HS-27A (cell line): ENCODE data around the gene AADACL2.
A peak's percentile ranks its signal among the peaks of the same experiment; 100 is the strongest.
"Not testable (repeated sequence)": the region's sequence is repeated elsewhere in the genome, so short reads cannot be mapped to it uniquely, and the experiment has no call there.

Experiments used
- DNase-seq: peaks from one replicate; pipeline ENCODE4 v3.0.0-alpha.2; 2012; ENCODE audit warnings: low read depth, missing footprints

Gene AADACL2

DNA sequence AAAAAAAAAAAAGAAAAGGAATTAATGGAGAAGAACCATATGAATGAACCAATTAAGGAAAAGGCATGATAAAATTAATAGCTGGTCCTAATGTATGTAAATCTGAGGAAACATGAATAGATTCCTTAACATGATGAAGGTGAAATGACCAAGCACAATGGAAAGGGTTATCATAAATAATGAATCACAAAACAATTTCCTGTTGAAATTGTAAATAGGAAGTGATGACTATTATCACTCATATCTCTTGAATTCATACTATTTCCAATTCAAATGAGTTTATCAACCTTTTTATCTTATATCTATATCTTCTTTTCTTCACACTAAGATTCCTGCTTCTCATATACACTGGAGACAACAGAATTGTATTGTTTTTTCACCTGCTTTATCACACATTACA, 32.0 kb downstream of the AADACL2 start:
- DNase-seq, result no peak

DNA sequence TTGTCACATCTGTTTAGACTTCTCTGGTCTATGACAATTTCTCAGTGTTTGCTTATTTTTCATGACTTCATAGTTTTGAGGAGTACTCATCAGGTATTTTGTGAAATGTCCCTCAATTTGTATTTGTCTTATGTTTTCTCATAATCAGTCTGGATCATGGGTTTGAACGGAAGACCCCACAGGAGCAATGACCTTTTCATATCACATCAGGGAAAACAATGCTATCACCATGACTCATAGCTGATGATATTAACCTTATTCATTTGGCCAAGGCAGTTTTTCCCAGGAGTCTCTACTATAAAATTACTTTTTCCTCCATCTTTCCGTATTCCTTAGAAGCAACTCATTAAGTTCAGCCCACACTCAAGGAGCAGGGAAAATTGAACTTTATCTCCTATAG, 32.7 kb downstream of the AADACL2 start:
- peak; percentile 5 for DNase-seq

DNA sequence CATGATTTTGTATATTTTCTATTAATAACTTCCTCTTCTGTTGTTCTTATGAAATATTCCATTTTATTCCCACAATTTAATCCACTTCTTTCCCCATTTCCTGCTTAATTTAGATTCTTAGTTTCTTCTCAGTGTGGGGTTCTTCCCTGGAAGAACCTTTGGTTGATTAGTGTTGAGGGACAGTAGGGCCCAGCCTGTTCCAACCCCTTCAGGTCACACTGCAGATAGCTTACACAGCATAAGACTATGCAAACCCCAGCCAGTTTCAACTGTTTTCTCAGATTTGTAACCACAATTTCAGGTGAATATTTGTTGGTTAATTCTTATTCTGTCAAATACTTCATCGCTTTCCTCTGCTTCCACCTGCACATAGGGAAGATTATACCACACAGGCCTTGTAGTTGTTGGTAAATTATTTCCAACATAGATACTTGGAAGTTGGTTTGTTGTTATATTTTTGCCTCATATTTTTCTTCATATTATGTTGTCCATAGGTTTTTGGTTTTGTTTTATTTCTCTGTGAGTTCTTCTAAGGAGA, 34.7 kb downstream of the AADACL2 start:
- DNase-seq, result no peak

DNA sequence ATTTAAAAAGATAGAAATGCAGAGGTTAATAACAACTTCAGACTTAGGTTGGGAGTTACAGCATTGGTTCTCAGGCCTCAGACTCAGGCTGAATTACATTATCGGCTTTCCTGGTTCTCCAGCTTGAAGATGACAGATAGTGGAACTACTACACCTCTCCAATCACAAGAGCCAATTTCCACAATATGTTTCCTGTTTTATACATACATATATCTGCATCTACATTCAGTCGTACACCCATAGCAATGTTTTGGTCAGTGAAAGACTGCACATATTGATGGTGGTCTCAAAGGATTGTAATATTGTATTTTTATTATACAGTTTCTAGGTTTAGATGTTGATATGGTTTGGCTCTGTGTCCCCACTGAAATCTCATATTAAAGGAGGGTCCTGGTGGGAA, 35.4 kb downstream of the AADACL2 start:
- no peak for DNase-seq

DNA sequence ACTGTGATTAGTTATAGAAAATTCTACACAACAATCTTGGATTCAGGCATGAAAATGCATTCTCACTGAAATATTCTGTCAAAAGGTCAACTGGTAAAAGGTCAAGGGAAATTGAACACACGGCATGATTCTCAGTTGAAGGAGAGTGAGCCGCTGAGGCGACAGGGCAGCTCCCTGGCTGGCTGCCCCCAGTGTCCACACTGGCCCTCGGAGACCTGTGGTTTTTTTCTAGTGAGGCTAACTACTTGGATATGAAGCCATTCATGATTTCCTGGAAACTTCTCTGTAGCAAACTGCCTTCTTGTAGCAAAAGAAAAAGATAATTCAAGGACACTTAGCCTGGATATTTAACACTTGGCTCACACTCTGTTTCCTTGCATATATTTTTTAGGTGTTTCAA, 37.2 kb downstream of the AADACL2 start:
- DNase-seq, result no peak

DNA sequence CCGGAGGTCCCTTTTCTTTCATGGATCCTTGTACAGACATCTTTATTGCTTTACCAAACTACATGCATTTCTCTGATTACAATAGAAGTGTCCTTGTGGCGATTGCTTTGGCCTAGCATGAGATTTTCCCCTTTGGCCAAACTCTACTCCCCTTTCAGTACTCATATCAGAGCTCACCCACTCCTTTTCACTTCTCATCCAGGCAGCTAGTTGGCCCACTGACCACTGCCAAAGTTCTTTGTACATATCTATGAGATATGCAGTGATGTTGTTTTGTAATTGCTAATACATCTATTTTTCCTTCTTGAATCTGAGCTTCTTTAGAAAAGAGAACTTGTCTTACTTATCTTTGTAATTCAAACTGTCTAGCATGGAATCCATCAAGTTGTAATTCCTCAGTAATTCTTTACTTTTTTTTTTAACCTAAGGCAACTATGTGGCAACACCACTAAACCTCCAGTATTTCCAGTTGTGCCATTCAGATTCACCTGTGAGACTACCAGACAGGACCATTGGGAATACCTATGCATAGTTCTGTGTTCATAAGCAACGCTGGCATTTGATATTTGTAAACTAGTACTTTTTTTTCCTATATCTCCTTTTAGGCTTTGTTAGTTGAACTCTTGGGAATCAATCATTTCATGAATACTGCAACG, 39.2 kb downstream of the AADACL2 start:
- no peak for DNase-seq

DNA sequence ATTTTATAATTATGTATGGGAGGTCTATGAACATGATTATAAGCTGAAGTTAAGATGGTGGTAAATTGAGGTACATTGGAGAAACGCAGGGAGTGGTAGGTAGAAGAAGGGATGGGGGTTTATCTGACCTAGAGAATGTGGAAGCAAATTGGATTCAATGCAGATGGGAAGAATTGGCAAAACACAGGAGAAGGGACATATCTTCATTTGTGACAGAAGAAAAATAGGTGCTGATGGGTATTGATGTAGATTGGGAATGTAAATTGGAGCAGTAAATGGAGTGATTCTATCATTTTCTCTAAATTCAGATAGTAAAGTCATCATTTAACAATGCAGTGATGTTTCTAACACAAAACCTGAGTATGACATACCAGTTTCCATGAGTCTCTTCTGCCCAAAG, 40.5 kb downstream of the AADACL2 start:
- no peak for DNase-seq

DNA sequence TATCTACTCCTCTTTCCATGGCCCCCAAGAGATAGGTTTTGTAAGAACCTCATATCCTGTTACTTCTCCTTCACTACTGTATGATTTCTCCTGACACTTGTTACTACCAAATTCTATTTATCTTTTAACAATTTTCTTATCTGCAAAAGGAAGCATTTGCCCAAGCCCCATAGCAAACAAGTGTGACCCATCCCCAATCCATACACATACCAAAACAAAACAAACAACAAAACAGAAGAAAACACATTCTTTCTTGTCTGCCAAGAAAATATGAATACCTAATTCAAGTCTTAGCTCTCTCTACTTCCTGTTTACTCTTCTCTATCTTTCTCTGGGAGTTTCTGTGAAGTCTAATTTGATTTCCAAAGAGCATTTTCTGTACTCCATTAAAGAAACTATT, 41.2 kb downstream of the AADACL2 start:
- no peak for DNase-seq

DNA sequence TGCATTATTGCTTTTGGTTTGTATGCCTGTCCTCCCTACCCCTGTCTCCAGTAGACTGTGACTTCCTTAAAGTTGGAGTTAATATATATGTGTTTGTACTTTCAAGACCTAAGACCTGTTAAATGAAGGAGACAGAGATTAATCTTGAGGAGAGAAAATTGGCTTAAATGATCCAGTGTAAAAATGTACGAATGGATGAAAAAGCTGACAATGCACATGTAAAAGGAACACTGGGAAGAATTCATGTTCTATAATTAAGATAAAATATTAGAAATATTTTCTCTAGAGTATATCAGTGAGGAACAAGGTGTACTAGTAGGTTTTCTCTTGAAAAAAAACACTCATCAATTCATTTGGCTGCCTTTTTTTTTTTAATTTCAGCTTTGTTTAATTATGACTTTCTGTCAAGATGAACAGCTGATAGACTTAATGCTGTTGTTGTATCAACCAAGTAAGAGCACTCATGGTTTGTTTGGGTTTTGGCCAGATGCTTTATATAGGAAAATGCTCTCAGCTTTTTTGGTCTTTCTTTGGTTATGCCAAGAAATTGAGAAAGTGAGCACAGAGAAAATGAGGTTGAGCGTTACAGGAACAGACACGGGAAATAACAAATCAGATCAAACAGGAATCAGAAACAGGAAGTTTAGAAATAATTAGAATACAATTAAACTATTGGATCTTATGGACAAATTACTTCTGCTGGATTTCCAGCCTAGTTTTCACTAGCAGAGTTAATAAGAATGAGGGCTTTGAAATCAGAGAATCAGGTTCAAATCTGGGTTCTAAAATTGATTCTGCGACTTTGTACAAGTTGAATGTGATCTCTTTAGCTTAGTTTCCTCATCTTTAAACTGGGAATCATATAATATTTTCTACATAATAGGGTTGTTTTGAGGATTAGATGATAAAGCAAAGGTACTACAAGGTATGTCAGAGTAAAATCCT, 41.9 kb downstream of the AADACL2 start:
- no peak for DNase-seq

DNA sequence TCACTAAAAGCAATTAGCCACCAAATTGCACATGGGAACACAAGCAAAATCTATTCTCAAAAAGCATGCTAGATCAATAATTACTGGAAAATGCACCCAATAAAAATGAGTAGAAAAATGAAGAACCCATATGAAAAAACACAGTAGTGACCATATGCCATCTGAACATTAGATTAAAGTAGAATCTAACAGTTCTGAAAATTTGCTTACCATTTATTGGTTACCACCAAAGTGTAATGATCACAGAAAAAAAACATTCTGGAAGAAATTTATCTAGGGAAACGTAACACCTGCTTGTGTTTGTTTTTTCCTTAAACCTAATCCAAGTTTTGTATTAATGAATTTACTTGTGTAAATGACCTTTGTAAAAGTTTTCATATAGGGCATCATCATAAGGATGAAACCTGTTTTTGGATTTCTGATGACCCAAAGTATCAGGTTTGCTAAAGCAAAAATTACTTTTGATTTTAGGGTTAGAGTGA, 42.6 kb downstream of the AADACL2 start:
- no peak for DNase-seq

DNA sequence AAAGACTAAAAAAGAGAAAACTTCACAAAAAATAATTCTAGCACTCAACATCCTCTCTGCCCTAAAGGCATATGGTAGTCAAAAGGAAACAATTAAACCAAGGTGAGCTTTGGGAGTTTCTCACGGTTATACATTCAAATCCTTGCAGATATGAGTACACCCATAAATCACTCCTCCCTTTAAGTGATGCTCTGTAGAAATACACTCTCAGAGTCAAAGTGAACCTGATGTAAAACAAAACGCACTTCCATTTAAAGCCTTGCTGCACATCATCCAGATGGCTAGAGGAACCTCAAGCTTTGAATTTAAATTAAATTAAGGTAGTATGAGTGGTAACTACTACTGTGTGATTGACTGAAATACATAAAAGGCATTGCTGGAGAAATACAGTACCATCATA, 44.2 kb downstream of the AADACL2 start:
- DNase-seq, result no peak

DNA sequence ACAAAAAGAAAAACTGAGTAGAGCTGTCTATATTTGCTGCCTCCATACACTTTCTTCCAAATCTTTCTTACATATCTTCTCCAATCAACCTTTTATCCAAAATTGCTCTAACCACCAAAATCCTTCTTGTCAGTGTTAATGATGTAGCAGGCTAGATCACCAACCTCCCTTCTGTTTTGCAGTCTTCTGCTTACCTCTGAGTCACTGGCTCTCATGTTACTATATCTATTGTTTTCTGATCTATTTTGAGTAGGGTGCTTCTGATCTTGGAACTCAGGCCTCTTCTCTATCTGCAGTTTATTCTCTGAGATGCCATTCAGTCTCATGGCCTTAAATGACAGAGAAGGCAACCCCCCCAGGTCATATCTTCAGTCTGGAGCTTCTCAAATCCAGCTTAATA, 53.9 kb downstream of the AADACL2 start:
- no peak for DNase-seq

DNA sequence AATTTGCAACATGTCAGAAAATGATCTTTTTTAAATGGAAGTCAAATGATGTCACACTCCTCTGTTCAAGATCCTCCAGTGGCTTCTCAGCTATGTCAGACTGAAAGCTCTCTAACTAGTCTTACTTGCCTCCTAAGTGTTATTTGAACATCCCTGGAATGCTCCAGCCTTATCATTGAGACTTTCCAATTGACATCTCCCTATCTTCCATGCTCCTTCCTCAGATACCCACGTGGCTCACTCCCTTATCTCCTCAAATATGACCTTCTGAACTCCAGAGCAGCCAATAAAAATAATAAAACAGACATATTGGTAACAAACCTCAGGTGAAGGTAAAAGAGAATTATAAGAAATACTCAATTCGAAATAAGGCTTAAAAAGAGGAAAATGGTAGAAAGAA, 54.7 kb downstream of the AADACL2 start:
- no peak for DNase-seq

DNA sequence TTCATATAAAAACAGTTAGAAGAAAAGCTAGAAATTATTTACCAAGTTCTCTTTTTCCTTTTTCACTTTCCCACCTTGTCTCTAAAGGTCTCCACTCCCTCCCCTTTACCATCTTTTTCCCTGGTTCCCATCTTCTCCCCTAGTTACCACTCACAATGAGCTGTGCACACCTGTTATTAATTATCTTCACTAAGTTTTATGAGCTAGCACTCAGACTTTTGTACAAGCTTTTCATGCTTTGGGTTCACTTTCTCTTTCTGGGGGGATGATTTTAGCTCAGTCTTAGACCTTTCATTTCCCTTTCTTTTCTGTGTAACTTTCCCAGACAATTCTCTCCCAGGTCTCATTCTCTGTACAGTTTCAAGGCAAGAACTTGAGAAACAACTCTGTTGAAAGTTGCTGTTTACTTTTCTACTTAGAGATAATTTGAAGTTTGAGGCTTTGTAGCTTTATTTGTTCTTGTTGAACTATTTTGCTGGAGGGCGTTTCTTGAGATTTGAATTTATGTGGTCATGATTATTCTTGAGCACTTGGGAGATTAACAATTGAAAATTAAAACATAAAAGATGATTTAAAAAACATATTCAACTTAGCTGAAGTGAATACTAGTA, 56.2 kb downstream of the AADACL2 start:
- DNase-seq, result no peak

DNA sequence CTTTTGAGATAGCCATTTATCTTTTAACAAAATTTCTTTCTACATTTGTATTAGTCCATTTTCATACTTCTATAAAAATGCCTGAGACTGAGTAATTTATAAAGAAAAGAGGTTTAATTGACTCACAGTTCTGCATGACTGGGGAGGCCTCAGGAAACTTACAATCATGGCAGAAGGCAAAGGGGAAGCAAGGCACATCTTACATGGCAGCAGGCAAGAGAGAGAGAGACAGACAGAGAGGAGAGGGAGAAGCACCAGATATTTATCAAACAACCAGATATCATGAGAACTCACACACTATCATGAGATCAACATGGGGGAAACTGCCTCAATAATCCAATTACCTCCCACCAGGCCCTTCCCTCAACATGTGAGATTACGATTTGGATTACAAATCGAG, 57.0 kb downstream of the AADACL2 start:
- DNase-seq, result not testable (repeated sequence)

DNA sequence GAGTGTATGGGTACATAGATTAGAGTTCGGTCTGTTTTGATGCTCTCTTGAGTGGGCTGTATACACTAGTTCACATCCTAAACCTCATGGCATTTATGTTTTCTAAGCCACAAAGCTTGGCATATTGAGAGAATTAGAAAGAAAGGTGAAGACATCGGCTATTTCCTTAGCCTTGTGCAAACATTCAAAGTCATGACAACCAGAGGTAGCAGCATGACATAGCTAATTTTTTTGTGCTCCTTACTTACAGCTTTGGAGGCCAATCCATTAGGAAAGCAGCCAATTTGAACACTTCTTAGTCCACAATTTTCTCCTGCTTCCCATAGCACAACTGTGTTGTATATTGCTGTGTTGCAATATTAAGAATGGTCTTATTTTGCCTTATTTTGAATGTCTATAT, 58.7 kb downstream of the AADACL2 start:
- DNase-seq, result no peak

DNA sequence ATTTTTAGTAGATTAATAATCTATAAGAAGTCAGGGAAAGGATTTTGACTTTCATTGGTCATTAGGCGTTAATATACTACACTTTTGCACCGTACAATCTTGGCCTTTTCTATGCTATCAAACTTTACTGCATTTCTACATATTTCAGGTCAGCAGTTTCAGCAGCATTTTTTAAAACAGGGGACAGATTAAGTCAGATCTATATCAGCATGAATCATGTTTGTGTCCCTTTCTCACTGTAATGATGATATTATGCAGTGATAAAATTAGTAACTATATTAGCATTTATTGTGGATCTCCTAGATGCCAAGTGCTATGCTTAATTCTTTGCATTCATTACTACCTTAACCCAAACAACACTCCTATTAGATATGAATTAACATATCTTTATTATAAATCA, 59.9 kb downstream of the AADACL2 start:
- no peak for DNase-seq

DNA sequence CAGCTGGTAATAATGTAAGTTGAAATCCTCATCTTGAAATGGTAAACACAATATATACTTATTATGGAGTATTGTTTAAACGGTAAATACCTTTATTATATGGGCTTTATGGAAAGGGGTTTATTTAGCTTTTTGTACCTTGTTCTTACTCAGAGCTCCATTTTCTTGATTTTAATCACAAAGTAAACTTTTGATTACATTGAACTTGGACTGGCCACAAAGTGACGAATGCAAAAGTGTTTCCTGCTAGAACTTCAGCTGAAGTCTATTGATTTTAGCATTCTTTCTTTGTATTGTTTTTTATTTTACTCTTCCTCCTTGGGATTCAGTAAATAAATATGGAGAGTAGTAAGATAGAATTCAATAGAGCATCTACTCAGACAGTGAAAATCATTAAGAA, 60.4 kb downstream of the AADACL2 start:
- no peak for DNase-seq

DNA sequence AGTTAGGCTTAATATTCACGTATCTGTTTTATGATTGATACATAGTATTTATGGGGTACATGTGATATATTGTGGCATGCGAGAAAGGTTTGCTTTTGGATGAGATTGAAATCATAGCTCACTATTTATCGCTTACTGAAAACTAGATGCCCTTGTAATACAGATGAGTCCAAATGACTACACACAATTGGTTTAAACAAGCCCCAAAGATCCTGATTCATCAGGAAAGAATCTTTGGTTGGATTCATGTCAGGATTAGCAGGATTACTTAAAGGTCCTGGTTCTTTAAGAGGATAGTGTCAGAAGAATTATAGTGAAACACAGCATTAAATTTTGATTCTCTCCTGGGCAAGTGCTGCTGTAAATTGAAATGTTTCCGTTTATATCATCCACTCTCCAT, 61.5 kb downstream of the AADACL2 start:
- DNase-seq, result peak; percentile 54

DNA sequence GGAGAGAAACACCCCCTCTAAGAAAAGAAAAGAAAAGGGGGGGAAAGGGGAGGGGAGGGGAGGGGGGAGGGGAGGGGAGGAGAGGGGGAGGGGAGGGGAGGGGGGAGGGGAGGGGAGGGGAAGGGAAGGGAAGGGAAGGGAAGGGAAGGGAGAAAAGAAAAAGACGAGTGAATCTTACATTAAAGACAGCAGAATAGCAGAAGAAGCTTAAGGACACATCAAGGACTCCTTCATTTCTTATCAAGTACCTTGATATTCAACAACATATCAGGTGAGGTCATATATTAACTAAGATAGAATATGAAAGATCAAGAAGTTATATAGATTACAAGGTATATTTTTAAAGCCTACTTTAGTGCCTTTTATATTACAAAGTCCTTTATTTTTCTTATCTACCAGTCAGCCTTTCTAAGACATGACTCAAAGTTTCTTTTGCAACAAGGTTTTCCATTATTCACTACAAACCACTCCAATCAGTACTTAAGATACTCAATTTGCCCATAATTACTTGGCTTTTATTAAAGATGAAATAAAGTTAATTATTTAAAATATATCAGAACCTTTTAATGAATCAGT, 62.5 kb downstream of the AADACL2 start:
- DNase-seq, result no peak

DNA sequence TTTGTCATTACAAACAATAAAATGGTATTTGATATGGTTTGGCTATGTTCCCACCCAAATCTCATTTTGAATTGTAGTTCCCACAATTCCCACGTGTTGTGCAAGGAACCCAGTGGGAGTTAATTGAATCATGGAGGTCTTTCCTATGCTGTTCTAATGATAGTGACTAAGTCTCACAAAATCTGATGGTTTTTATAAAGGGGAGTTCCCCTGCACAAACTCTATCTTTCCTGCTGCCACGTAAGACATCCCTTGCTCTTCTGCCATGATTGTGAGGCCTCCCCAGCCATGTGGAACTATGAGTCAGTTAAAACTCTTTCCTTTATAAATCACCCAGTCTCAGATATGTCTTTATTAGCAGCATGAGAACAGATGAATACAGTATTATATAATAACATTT, 64.7 kb downstream of the AADACL2 start:
- no peak for DNase-seq

DNA sequence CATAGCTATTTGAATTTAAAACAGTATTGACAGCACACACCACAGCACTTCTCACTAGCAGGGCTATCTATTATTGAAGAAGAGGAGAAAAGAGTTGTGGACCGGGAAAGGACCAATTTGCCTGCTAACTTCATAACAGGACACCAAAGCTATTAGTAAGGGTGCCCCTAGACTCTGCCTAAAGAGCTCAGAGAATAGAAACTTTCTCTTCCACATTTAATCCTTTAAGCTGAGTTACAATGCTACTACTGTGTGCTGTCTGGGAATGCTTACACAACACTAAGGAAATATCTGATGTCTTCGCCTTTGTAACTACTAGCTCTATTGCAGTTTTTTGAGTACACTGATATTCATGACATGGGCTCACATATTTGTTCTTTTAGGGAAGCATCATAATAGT, 66.7 kb downstream of the AADACL2 start:
- no peak for DNase-seq
